NOMO-1 (cell line): ENCODE measurements around the gene FAM229B.
"Not testable (repeated sequence)": the region's sequence is repeated elsewhere in the genome, so short reads cannot be mapped to it uniquely, and the experiment has no call there.

Source experiments
- DNase-seq, 2 experiments: peaks; one replicate each; lab custom pipeline; 2025; ENCODE audit not compliant: unreplicated experiment in 2 of 2; lab: John Stamatoyannopoulos, UW

Gene FAM229B

GRCh38 chr6:112087136-112087911 is at the start of gene FAM229B, which contains the start of gene TUBE1:
TSS of gene FAM229B (plus strand) at chr6:112087591. CDS start at chr6:112099284, 11,693 bp downstream.
TSS of gene TUBE1 (minus strand) at chr6:112087482. CDS start at chr6:112087434, 48 bp downstream.
- DNase-seq: peak; percentile 94 to 95

GRCh38 chr6:112037783-112038216 is 49.6 kb upstream of the FAM229B start:
- no peak for DNase-seq

- no peak for DNase-seq
Measured at GRCh38 chr6:112038268-112038667, 49.1 kb upstream of the FAM229B start.

GRCh38 chr6:112038756-112039430 is 48.5 kb upstream of the FAM229B start:
- no peak for DNase-seq

- DNase-seq: no peak
Measured at GRCh38 chr6:112039431-112039770, 48.0 kb upstream of the FAM229B start.

- DNase-seq: no peak
Measured at GRCh38 chr6:112040956-112041355, 46.4 kb upstream of the FAM229B start.

GRCh38 chr6:112041535-112041934 is 45.9 kb upstream of the FAM229B start:
- no peak for DNase-seq

GRCh38 chr6:112043032-112044007 is 44.1 kb upstream of the FAM229B start:
- DNase-seq: peak; percentile 81 to 86

GRCh38 chr6:112044196-112044595 is 43.2 kb upstream of the FAM229B start:
- no peak for DNase-seq

GRCh38 chr6:112044856-112045255 is 42.5 kb upstream of the FAM229B start:
- no peak for DNase-seq

- not testable (repeated sequence) for DNase-seq
Measured at GRCh38 chr6:112047523-112047922, 39.9 kb upstream of the FAM229B start.

- DNase-seq: no peak
Measured at GRCh38 chr6:112049026-112049799, 38.2 kb upstream of the FAM229B start.

- no peak for DNase-seq
Measured at GRCh38 chr6:112049996-112050395, 37.4 kb upstream of the FAM229B start.

- no peak for DNase-seq
Measured at GRCh38 chr6:112050429-112050828, 37.0 kb upstream of the FAM229B start.

GRCh38 chr6:112051251-112051740 is 36.1 kb upstream of the FAM229B start:
- not testable (repeated sequence) for DNase-seq

GRCh38 chr6:112054001-112054400 is 33.4 kb upstream of the FAM229B start, which contains the start of gene CCN6:
TSS of gene CCN6 (plus strand) at chr6:112054104. CDS start at chr6:112054358, 254 bp downstream.
- DNase-seq: no peak

- DNase-seq: no peak
Measured at GRCh38 chr6:112054555-112055190, 32.7 kb upstream of the FAM229B start.

- no peak for DNase-seq
Measured at GRCh38 chr6:112058243-112059032, 29.0 kb upstream of the FAM229B start.

GRCh38 chr6:112061605-112062004 is 25.8 kb upstream of the FAM229B start:
- DNase-seq: no peak
